ENCODE data around the gene TSPAN12. TPM values are rescaled to one million over a fixed set of nuclear protein-coding genes. Genes with fewer than 3 reads are reported as not detected.

TSPAN12 gene
- total RNA-seq, 1 experiment from 2014 or later: 7.4 TPM

- H4K20me1 ChIP-seq (ENCODE audit: insufficient read depth): no peaks in the 10 kb centered on the region
- H3K79me2 ChIP-seq (ENCODE audit: insufficient read depth, low read length): no peaks in the 10 kb centered on the region
- intact Hi-C loops (cut with micrococcal nuclease): no loop called here
- H2AFZ ChIP-seq (ENCODE audit: low read depth, low read length, poor library complexity, severe bottlenecking): no peak overlapping the region
- H3K36me3 ChIP-seq (ENCODE audit: control insufficient read depth in 1 of 2, insufficient read depth in 2 of 2, low read length in 2 of 2): no peaks in the 10 kb centered on the region
- no peak for DNase-seq (ENCODE audit: low read depth, low spot score)
- no peaks in the 10 kb centered on the region for H3K9me2 ChIP-seq (ENCODE audit: insufficient read depth)
- ChIA-PET CTCF (no interaction called here), POLR2A (no interaction called here), RAD21 (ENCODE audit: low non-redundant PET in 1 of 2, low total read pairs in 2 of 2, uncharacterized antibody in 2 of 2, unreplicated experiment in 2 of 2) (interaction anchor here in 1 of 2 experiments (0.7 kb wide), 1 partner anchor 817 kb away, joined by 3 read pairs; no protein-coding TSS in a partner anchor)
- H3K4me1 ChIP-seq (ENCODE audit: control insufficient read depth in 1 of 2, insufficient read depth in 2 of 2, low read length in 2 of 2): no peaks in the 10 kb centered on the region
- H3K27ac ChIP-seq (ENCODE audit: low read depth, low read length): no peak overlapping the region
- no peak overlapping the region for H3K4me2 ChIP-seq (ENCODE audit: low read length)
- no peaks in the 10 kb centered on the region for H3K9me3 ChIP-seq (ENCODE audit: control insufficient read depth in 1 of 2, insufficient read depth in 1 of 2, low read depth in 1 of 2, low read length in 2 of 2)
- no TSS peak for BruUV-seq (replicated peaks)
- H3K9ac ChIP-seq (ENCODE audit: low read length): no peak overlapping the region
- no peak for TF ChIP-seq JUND (IDR thresholded peaks at IDR 0.05)
- no peak for ATAC-seq
- H3K27me3 ChIP-seq (ENCODE audit: insufficient read depth, low read length): no peaks in the 10 kb centered on the region
- no peak overlapping the region for H3K4me3 ChIP-seq (replicated peaks in 1 of 2; ENCODE audit: low read depth in 1 of 2, low read length in 2 of 2)
These were observed 116.4 kb downstream of the TSPAN12 start for GRCh38 chr7:120741371-120742042.

- Histone ChIP-seq H3K79me2 (ENCODE audit: insufficient read depth, low read length) (no peaks in the 10 kb centered on the region), H4K20me1 (ENCODE audit: insufficient read depth) (no peaks in the 10 kb centered on the region), H3K9ac (ENCODE audit: low read length) (no peak overlapping the region), H3K27me3 (ENCODE audit: insufficient read depth, low read length) (no peaks in the 10 kb centered on the region), H3K4me3 (replicated peaks in 1 of 2; ENCODE audit: low read depth in 1 of 2, low read length in 2 of 2) (no peak overlapping the region), H3K9me3 (ENCODE audit: control insufficient read depth in 1 of 2, insufficient read depth in 1 of 2, low read depth in 1 of 2, low read length in 2 of 2) (no peaks in the 10 kb centered on the region), H3K27ac (ENCODE audit: low read depth, low read length) (no peak overlapping the region), H3K4me2 (ENCODE audit: low read length) (no peak overlapping the region), H3K36me3 (ENCODE audit: control insufficient read depth in 1 of 2, insufficient read depth in 2 of 2, low read length in 2 of 2) (no peaks in the 10 kb centered on the region), H2AFZ (ENCODE audit: low read depth, low read length, poor library complexity, severe bottlenecking) (no peak overlapping the region), H3K9me2 (ENCODE audit: insufficient read depth) (no peaks in the 10 kb centered on the region), H3K4me1 (ENCODE audit: control insufficient read depth in 1 of 2, insufficient read depth in 2 of 2, low read length in 2 of 2) (no peaks in the 10 kb centered on the region)
- BruUV-seq (replicated peaks): no TSS peak
- DNase-seq (ENCODE audit: low read depth, low spot score) (no peak), ATAC-seq (no peak)
- ChIA-PET CTCF (no interaction called here), RAD21 (ENCODE audit: low non-redundant PET in 1 of 2, low total read pairs in 2 of 2, uncharacterized antibody in 2 of 2, unreplicated experiment in 2 of 2) (no interaction called here), POLR2A (no interaction called here)
- TF ChIP-seq SP1 (IDR thresholded peaks at IDR 0.05; ENCODE audit: low read depth): no peak
- no peak for TF ChIP-seq TCF7L2 (IDR thresholded peaks at IDR 0.05; ENCODE audit: borderline replicate concordance, extremely low read depth, insufficient read depth, insufficient read length)
- TF ChIP-seq POLR2AphosphoS5 (IDR thresholded peaks at IDR 0.05; ENCODE audit: low read depth, low read length): no peak
- no peak for TF ChIP-seq EZH2phosphoT487 (IDR thresholded peaks at IDR 0.05; ENCODE audit: borderline replicate concordance)
- no peak for TF ChIP-seq SIN3A (IDR thresholded peaks at IDR 0.05; ENCODE audit: low read depth)
- TF ChIP-seq REST (IDR thresholded peaks at IDR 0.05; ENCODE audit: low read depth): no peak
- intact Hi-C loops (cut with micrococcal nuclease): no loop called here
These were observed 117.6 kb downstream of the TSPAN12 start for GRCh38 chr7:120740348-120740747.
